T follicular helper cell (primary cell): ENCODE measurements around the gene MED10.

Source experiments
- DNase-seq: peaks from one replicate; pipeline ENCODE4 v3.0.0-alpha.2; 2020; ENCODE audit warnings: low read depth

MED10 gene

GRCh38 chr5:6399980-6400910, 21.9 kb upstream of the MED10 start:
- DNase-seq = no peak

GRCh38 chr5:6398570-6399230, 20.4 kb upstream of the MED10 start:
- DNase-seq = no peak

GRCh38 chr5:6397536-6398269, 19.4 kb upstream of the MED10 start:
- DNase-seq = no peak

- no peak for DNase-seq
Measured at GRCh38 chr5:6396836-6397535, 18.6 kb upstream of the MED10 start.

- DNase-seq = no peak
Measured at GRCh38 chr5:6396043-6396442, 17.7 kb upstream of the MED10 start.

GRCh38 chr5:6395621-6396020, 17.3 kb upstream of the MED10 start:
- no peak for DNase-seq

- no peak for DNase-seq
Measured at GRCh38 chr5:6395102-6395445, 16.7 kb upstream of the MED10 start.

GRCh38 chr5:6394429-6395101, 16.2 kb upstream of the MED10 start:
- no peak for DNase-seq

GRCh38 chr5:6393596-6394194, 15.3 kb upstream of the MED10 start:
- DNase-seq = no peak

- no peak for DNase-seq
Measured at GRCh38 chr5:6392561-6392960, 14.2 kb upstream of the MED10 start.

- no peak for DNase-seq
Measured at GRCh38 chr5:6391151-6391550, 12.8 kb upstream of the MED10 start.

- DNase-seq = no peak
Measured at GRCh38 chr5:6389946-6390530, 11.7 kb upstream of the MED10 start.

GRCh38 chr5:6389397-6389796, 11.1 kb upstream of the MED10 start:
- DNase-seq = no peak

GRCh38 chr5:6387970-6388369, 9.6 kb upstream of the MED10 start:
- DNase-seq = no peak

GRCh38 chr5:6386271-6386670, 7.9 kb upstream of the MED10 start:
- DNase-seq = no peak

- DNase-seq = no peak
Measured at GRCh38 chr5:6384856-6385255, 6.5 kb upstream of the MED10 start.

GRCh38 chr5:6383376-6383775, 5.0 kb upstream of the MED10 start:
- no peak for DNase-seq

- DNase-seq = no peak
Measured at GRCh38 chr5:6379246-6379645, 899 bp upstream of the MED10 start.

GRCh38 chr5:6378766-6379103, 388 bp upstream of the MED10 start:
- no peak for DNase-seq

GRCh38 chr5:6377582-6377904, 804 bp downstream of the MED10 start:
- DNase-seq = no peak

GRCh38 chr5:6376974-6377520, 1.3 kb downstream of the MED10 start:
- DNase-seq = no peak
